SK-N-SH (cell line): Measurements from ENCODE around the gene TBL1X.

Source experiments
- EP300 ChIP-seq, 2 experiments: IDR thresholded peaks; 2 replicates each; pipeline versions ENCODE4 v1.4.0 to v1.6.1; 2012; ENCODE audit warnings: borderline replicate concordance in 1 of 2, low read depth in 1 of 2, low read length in 1 of 2
- FOXM1 ChIP-seq: IDR thresholded peaks from 2 replicates; pipeline ENCODE4 v1.4.0; 2012; ENCODE audit warnings: low read depth, mild to moderate bottlenecking
- MXI1 ChIP-seq: IDR thresholded peaks from 2 replicates; pipeline ENCODE4 v1.6.1; 2012; ENCODE audit warnings: mild to moderate bottlenecking, low read depth, low read length, improper control_type of control experiment
- PBX3 ChIP-seq: IDR thresholded peaks from 2 replicates; pipeline ENCODE4; 2012
- RFX5 ChIP-seq: IDR thresholded peaks from 2 replicates; pipeline ENCODE4 v1.6.1; 2012; ENCODE audit warnings: mild to moderate bottlenecking, improper control_type of control experiment, low read length
- USF2 ChIP-seq: fragments of 150-350 bp; IDR thresholded peaks from 2 replicates; pipeline ENCODE4 v1.6.1; 2017; ENCODE audit warnings: antibody characterized with exemption, low read length, low read depth, borderline replicate concordance
- TF ChIP-seq, protein P1 (sequence below): fragments of 200-600 bp; sonication (generic); IDR thresholded peaks from 2 replicates; pipeline ENCODE4 v1.6.1; 2017; ENCODE audit warnings: antibody characterized with exemption, mild to moderate bottlenecking, moderate library complexity
- TF ChIP-seq, protein P2 (sequence below): IDR thresholded peaks from 2 replicates; pipeline ENCODE4 v1.4.0; 2012; ENCODE audit warnings: low read depth, borderline replicate concordance

GRCh38 chrX:9557091-9557490 lies 92.2 kb downstream of the TBL1X start:
- TF ChIP-seq, protein P1, sequence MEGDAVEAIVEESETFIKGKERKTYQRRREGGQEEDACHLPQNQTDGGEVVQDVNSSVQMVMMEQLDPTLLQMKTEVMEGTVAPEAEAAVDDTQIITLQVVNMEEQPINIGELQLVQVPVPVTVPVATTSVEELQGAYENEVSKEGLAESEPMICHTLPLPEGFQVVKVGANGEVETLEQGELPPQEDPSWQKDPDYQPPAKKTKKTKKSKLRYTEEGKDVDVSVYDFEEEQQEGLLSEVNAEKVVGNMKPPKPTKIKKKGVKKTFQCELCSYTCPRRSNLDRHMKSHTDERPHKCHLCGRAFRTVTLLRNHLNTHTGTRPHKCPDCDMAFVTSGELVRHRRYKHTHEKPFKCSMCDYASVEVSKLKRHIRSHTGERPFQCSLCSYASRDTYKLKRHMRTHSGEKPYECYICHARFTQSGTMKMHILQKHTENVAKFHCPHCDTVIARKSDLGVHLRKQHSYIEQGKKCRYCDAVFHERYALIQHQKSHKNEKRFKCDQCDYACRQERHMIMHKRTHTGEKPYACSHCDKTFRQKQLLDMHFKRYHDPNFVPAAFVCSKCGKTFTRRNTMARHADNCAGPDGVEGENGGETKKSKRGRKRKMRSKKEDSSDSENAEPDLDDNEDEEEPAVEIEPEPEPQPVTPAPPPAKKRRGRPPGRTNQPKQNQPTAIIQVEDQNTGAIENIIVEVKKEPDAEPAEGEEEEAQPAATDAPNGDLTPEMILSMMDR, result no peak
- TF ChIP-seq, protein P2, sequence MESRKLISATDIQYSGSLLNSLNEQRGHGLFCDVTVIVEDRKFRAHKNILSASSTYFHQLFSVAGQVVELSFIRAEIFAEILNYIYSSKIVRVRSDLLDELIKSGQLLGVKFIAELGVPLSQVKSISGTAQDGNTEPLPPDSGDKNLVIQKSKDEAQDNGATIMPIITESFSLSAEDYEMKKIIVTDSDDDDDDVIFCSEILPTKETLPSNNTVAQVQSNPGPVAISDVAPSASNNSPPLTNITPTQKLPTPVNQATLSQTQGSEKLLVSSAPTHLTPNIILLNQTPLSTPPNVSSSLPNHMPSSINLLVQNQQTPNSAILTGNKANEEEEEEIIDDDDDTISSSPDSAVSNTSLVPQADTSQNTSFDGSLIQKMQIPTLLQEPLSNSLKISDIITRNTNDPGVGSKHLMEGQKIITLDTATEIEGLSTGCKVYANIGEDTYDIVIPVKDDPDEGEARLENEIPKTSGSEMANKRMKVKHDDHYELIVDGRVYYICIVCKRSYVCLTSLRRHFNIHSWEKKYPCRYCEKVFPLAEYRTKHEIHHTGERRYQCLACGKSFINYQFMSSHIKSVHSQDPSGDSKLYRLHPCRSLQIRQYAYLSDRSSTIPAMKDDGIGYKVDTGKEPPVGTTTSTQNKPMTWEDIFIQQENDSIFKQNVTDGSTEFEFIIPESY, result no peak
- TF ChIP-seq FOXM1 (no peak), RFX5 (no peak), MXI1 (no peak), PBX3 (no peak), EP300 (IDR thresholded peaks at IDR 0.05; ENCODE audit: borderline replicate concordance in 1 of 2, low read depth in 1 of 2, low read length in 1 of 2) (no peak), USF2 (no peak)
